GM19395 (cell line): ENCODE results near the gene TSPYL1.
A peak's percentile ranks its signal among the peaks of the same experiment; 100 is the strongest.

Source experiments
- ATAC-seq: cut with Tn5 transposase; IDR thresholded peaks from one replicate; pipeline ENCODE4 v1.9.1; 2021; ENCODE audit warnings: mild to moderate bottlenecking, moderate library complexity; ENCODE audit not compliant: unreplicated experiment

Gene TSPYL1

GRCh38 chr6:116265041-116265829 lies 14.5 kb downstream of the TSPYL1 start:
- no peak for ATAC-seq

- ATAC-seq, result no peak
Observed at GRCh38 chr6:116263353-116263752, 16.4 kb downstream of the TSPYL1 start.

- ATAC-seq, result no peak
Observed at GRCh38 chr6:116258520-116258919, 21.2 kb downstream of the TSPYL1 start.

GRCh38 chr6:116256694-116257093 lies 23.0 kb downstream of the TSPYL1 start:
- no peak for ATAC-seq

GRCh38 chr6:116255246-116255800 lies 24.4 kb downstream of the TSPYL1 start:
- ATAC-seq, result no peak

- ATAC-seq, result peak; percentile 43
Observed at GRCh38 chr6:116254297-116255056, 25.3 kb downstream of the TSPYL1 start.

- ATAC-seq, result peak; percentile 99
Observed at GRCh38 chr6:116253505-116254296, 26.0 kb downstream of the TSPYL1 start, which contains the start of gene TSPYL4. Gene TSPYL4, minus strand, starts transcription at chr6:116254075. Its CDS starts 67 bp downstream, at chr6:116254008.

GRCh38 chr6:116253188-116253504 lies 26.6 kb downstream of the TSPYL1 start:
- no peak for ATAC-seq

- no peak for ATAC-seq
Observed at GRCh38 chr6:116251568-116252384, 28.0 kb downstream of the TSPYL1 start.

- no peak for ATAC-seq
Observed at GRCh38 chr6:116248577-116248976, 31.2 kb downstream of the TSPYL1 start.

GRCh38 chr6:116247285-116247684 lies 32.4 kb downstream of the TSPYL1 start:
- no peak for ATAC-seq

GRCh38 chr6:116246089-116246488 lies 33.6 kb downstream of the TSPYL1 start:
- ATAC-seq, result no peak

- no peak for ATAC-seq
Observed at GRCh38 chr6:116244284-116244683, 35.4 kb downstream of the TSPYL1 start.

- no peak for ATAC-seq
Observed at GRCh38 chr6:116239856-116240255, 39.9 kb downstream of the TSPYL1 start.

- ATAC-seq, result no peak
Observed at GRCh38 chr6:116239256-116239655, 40.5 kb downstream of the TSPYL1 start.

GRCh38 chr6:116238083-116238482 lies 41.6 kb downstream of the TSPYL1 start:
- no peak for ATAC-seq

GRCh38 chr6:116234689-116235088 lies 45.0 kb downstream of the TSPYL1 start:
- no peak for ATAC-seq

GRCh38 chr6:116229287-116229913 lies 50.3 kb downstream of the TSPYL1 start:
- no peak for ATAC-seq
